ENCODE results near the gene HOGA1. TPM values are rescaled to one million over a fixed set of nuclear protein-coding genes. Genes with fewer than 3 reads are reported as not detected.
A peak's percentile ranks its signal among the peaks of the same experiment; 100 is the strongest.

Gene HOGA1
- total RNA-seq, 1 experiment from 2014 or later = 0.15 TPM

- Mint-ChIP-seq H3K4me3 (no peak overlapping the region), H3K27ac (peak overlapping the region; percentile 87), H3K4me1 (peaks cover 30% of the 10 kb centered on the region), H3K27me3 (ENCODE audit: low read depth) (no peaks in the 10 kb centered on the region), H3K9me3 (no peaks in the 10 kb centered on the region), H3K36me3 (no peaks in the 10 kb centered on the region)
- CTCF ChIA-PET = interaction anchor here (0.8 to 5.1 kb wide), 8 partner anchors 9 to 108 kb away, joined by 3 to 44 read pairs (median 9); partner anchors contain the start of genes ANKRD2 and UBTD1
- no peak for TF ChIP-seq ZNF232 (CRISPR knock-in tag; IDR thresholded peaks at IDR 0.05)
- TF ChIP-seq, protein P1, sequence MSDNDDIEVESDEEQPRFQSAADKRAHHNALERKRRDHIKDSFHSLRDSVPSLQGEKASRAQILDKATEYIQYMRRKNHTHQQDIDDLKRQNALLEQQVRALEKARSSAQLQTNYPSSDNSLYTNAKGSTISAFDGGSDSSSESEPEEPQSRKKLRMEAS (CRISPR knock-in tag; IDR thresholded peaks at IDR 0.05) = no peak
- no peak for TF ChIP-seq AFF4 (CRISPR knock-in tag; IDR thresholded peaks at IDR 0.05; ENCODE audit: borderline replicate concordance)
- TF ChIP-seq TEAD4 (CRISPR knock-in tag; IDR thresholded peaks at IDR 0.05) = no peak
- no peak for TF ChIP-seq RELA (CRISPR knock-in tag; IDR thresholded peaks at IDR 0.05; ENCODE audit: borderline replicate concordance)
- TF ChIP-seq MLX (CRISPR knock-in tag; IDR thresholded peaks at IDR 0.05) = no peak
- no peak for TF ChIP-seq ERG (CRISPR knock-in tag; IDR thresholded peaks at IDR 0.05)
- no peak for TF ChIP-seq GABPB1 (CRISPR knock-in tag; IDR thresholded peaks at IDR 0.05)
- TF ChIP-seq, protein P2, sequence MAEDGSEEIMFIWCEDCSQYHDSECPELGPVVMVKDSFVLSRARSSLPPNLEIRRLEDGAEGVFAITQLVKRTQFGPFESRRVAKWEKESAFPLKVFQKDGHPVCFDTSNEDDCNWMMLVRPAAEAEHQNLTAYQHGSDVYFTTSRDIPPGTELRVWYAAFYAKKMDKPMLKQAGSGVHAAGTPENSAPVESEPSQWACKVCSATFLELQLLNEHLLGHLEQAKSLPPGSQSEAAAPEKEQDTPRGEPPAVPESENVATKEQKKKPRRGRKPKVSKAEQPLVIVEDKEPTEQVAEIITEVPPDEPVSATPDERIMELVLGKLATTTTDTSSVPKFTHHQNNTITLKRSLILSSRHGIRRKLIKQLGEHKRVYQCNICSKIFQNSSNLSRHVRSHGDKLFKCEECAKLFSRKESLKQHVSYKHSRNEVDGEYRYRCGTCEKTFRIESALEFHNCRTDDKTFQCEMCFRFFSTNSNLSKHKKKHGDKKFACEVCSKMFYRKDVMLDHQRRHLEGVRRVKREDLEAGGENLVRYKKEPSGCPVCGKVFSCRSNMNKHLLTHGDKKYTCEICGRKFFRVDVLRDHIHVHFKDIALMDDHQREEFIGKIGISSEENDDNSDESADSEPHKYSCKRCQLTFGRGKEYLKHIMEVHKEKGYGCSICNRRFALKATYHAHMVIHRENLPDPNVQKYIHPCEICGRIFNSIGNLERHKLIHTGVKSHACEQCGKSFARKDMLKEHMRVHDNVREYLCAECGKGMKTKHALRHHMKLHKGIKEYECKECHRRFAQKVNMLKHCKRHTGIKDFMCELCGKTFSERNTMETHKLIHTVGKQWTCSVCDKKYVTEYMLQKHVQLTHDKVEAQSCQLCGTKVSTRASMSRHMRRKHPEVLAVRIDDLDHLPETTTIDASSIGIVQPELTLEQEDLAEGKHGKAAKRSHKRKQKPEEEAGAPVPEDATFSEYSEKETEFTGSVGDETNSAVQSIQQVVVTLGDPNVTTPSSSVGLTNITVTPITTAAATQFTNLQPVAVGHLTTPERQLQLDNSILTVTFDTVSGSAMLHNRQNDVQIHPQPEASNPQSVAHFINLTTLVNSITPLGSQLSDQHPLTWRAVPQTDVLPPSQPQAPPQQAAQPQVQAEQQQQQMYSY (CRISPR knock-in tag; IDR thresholded peaks at IDR 0.05) = no peak
- no peak for TF ChIP-seq ZNF425 (CRISPR knock-in tag; conservative IDR thresholded peaks at IDR 0.05)
- TF ChIP-seq, protein P3, sequence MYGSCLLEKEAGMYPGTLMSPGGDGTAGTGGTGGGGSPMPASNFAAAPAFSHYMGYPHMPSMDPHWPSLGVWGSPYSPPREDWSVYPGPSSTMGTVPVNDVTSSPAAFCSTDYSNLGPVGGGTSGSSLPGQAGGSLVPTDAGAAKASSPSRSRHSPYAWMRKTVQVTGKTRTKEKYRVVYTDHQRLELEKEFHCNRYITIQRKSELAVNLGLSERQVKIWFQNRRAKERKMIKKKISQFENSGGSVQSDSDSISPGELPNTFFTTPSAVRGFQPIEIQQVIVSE (CRISPR knock-in tag; IDR thresholded peaks at IDR 0.05; ENCODE audit: borderline replicate concordance) = no peak
- TF ChIP-seq ZNF423 (CRISPR knock-in tag; IDR thresholded peaks at IDR 0.05) = no peak
- no peak for TF ChIP-seq TCF7 (CRISPR knock-in tag; IDR thresholded peaks at IDR 0.05; ENCODE audit: low read depth)
- no peak for TF ChIP-seq ZNF416 (CRISPR knock-in tag; IDR thresholded peaks at IDR 0.05)
- no peak for TF ChIP-seq ESRRA (CRISPR knock-in tag; IDR thresholded peaks at IDR 0.05; ENCODE audit: borderline replicate concordance)
- POLR2A ChIA-PET = no interaction called here
- DNase-seq (ENCODE audit: low spot score) (peak; percentile 38), ATAC-seq (peak; percentile 24)
Observed at GRCh38 chr10:97540669-97541500, 43.3 kb upstream of the HOGA1 start.
